ENCODE measurements around the gene CCDC97.
"Not testable (repeated sequence)": the region's sequence is repeated elsewhere in the genome, so short reads cannot be mapped to it uniquely, and the experiment has no call there.

CCDC97 gene

DNA sequence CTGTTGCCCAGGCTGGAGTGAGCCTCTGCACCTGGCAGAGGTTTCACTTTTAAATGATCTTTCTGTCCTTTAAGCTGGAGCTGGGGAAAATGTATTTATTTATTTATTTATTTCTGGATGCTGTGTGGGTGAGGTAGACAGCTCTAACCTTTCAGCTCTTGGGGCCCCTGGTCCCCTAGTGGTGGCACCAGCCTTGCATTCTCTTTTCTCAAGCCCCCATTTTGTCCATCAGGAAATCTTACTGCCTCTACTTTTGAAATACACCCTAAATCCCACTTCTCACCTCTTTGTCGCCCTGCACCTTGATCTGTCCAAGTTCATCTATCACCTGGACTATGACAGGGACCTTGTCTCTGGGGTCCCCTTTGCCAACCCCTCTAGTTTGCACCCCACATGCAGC lies 56.1 kb downstream of the CCDC97 start:
- DNase-seq = no peak

DNA sequence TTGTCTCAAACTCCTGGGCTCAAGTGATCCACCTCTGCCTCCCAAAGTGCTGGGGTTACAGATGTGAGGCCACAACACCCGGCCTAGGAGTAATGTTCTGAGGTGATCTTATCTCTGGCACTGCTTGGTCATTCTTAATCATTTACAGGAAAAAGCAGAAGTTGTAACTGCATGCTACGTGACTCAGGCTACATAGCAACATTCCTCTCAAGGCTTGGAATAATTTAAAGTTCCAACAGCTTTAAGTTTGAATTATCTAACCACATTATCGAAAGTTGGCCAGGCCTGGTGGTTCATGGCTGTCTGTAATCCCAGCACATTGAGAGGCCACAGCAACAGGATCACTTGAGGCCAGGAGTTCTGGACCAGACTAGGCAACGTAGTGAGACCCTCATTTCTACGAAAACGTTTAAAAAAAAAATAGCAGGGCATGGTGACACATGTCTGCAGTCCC lies 57.9 kb downstream of the CCDC97 start:
- DNase-seq = no peak

DNA sequence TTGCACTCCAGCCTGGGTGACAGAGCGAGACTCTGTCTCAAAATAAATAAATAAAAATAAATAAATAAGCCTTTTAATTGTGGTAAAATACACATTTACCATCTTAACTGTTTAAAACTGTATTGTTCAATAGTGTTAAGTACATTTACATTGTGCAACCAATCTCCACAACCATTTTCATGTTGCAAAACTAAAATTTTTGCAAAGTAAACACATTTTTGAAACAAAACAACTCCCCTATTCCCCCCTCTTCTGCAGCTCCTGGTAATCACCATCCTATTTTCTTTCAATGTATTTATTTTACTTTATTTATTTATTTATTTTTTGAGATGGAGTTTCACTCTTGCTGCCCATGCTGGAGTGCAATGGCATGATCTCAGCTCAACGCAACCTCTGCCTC lies 59.8 kb downstream of the CCDC97 start:
- no peak for DNase-seq

DNA sequence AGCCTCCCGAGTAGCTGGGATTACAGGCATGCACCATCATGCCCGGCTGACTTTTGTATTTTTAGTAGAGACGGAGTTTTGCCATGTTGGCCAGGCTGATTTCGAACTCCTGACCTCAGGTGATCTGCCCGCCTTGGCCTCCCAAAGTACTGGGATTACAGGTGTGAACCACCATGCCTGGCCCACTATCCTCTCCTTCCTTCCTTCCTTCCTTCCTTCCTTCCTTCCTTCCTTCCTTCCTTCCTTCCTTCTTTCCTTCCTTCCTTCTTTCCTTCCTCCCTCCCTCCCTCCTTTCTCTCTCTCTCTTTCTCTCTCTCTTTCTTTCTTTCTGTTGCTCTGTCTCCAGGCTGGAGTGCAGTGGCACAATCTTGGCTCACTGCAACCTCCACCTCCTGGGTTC lies 61.1 kb downstream of the CCDC97 start:
- not testable (repeated sequence) for DNase-seq

- DNase-seq = no peak
Measured at GRCh38 chr19:41371541-41371940, 61.6 kb downstream of the CCDC97 start.

- no peak for DNase-seq
Measured at GRCh38 chr19:41372501-41372900, 62.5 kb downstream of the CCDC97 start.

- no peak for DNase-seq
Measured at GRCh38 chr19:41373993-41374392, 64.0 kb downstream of the CCDC97 start.
